MM.1S (cell line): Measurements from ENCODE around the gene ZC3H4.

Source experiments
- EZH2 ChIP-seq: fragments of 300-600 bp; sonication (generic); optimal IDR thresholded peaks from 2 replicates; pipeline ENCODE3; 2017; ENCODE audit warnings: low read depth, mild to moderate bottlenecking, antibody characterized with exemption, low read length, mixed read lengths
- EZH2phosphoT487 ChIP-seq: fragments of 300-600 bp; sonication (generic); IDR thresholded peaks from 2 replicates; pipeline ENCODE4 v1.6.1; 2018; ENCODE audit warnings: antibody characterized with exemption, low read length
- TF ChIP-seq, protein P1 (sequence below): fragments of 300-600 bp; sonication (generic); IDR thresholded peaks from 2 replicates; pipeline ENCODE4 v1.5.1; 2016; ENCODE audit warnings: antibody characterized with exemption, low read length, mixed read lengths

DNA sequence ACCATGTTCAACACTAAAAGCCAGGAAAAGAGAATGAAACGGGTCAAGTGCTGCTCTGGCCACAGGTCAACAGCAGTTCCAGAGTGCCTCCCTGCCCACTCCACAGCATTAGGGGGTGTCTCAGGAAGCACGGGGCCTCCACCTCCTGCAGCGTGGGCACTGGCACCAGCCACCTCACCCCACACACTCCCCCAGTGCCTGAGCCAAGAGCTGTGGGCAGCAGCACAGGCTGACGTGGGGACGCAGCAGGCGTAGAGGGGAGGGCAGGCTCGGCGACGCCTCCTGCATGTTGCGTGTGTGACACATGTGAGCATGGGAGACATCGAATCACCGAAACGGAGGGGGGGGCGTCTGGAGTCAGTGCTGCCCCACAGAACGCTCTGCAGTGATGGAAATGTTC is 43.8 kb downstream of the ZC3H4 start:
- TF ChIP-seq, protein P1, sequence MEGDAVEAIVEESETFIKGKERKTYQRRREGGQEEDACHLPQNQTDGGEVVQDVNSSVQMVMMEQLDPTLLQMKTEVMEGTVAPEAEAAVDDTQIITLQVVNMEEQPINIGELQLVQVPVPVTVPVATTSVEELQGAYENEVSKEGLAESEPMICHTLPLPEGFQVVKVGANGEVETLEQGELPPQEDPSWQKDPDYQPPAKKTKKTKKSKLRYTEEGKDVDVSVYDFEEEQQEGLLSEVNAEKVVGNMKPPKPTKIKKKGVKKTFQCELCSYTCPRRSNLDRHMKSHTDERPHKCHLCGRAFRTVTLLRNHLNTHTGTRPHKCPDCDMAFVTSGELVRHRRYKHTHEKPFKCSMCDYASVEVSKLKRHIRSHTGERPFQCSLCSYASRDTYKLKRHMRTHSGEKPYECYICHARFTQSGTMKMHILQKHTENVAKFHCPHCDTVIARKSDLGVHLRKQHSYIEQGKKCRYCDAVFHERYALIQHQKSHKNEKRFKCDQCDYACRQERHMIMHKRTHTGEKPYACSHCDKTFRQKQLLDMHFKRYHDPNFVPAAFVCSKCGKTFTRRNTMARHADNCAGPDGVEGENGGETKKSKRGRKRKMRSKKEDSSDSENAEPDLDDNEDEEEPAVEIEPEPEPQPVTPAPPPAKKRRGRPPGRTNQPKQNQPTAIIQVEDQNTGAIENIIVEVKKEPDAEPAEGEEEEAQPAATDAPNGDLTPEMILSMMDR, result no peak
- no peak for TF ChIP-seq EZH2phosphoT487
- no peak for TF ChIP-seq EZH2
